ENCODE results near the gene GPC5.

GPC5 gene

GRCh38 chr13:91580749-91581148 lies 182.3 kb downstream of the GPC5 start:
- Histone ChIP-seq H3K79me2 (ENCODE audit: insufficient read depth, low read length) (no peaks in the 10 kb centered on the region), H3K9me2 (ENCODE audit: low read depth, low read length) (no peaks in the 10 kb centered on the region), H3K9me3 (ENCODE audit: low read length) (no peaks in the 10 kb centered on the region), H3K4me3 (ENCODE audit: low read depth, low read length, poor library complexity, severe bottlenecking) (no peak overlapping the region), H4K20me1 (ENCODE audit: insufficient read depth, low read length) (no peaks in the 10 kb centered on the region), H3F3A (ENCODE audit: insufficient read depth, low read length) (no peaks in the 10 kb centered on the region), H3K9ac (ENCODE audit: low read length) (no peak overlapping the region), H3K27ac (ENCODE audit: low read depth, low read length, poor library complexity, severe bottlenecking) (no peak overlapping the region), H3K4me1 (ENCODE audit: insufficient read depth, low read length, severe bottlenecking) (no peaks in the 10 kb centered on the region), H3K4me2 (ENCODE audit: low read length) (no peak overlapping the region), H3K36me3 (ENCODE audit: insufficient read depth, low read length) (no peaks in the 10 kb centered on the region), H3K27me3 (ENCODE audit: insufficient read depth, low read length) (no peaks in the 10 kb centered on the region), H2AFZ (ENCODE audit: low read length) (no peak overlapping the region)
- TF ChIP-seq EZH2 (IDR thresholded peaks at IDR 0.05; ENCODE audit: borderline replicate concordance, low read length) (no peak), CTCF (IDR thresholded peaks at IDR 0.05; ENCODE audit: low read length) (no peak)

- Histone ChIP-seq H2AFZ (ENCODE audit: low read length) (no peak overlapping the region), H3K4me3 (ENCODE audit: low read depth, low read length, poor library complexity, severe bottlenecking) (no peak overlapping the region), H3K4me1 (ENCODE audit: insufficient read depth, low read length, severe bottlenecking) (no peaks in the 10 kb centered on the region), H3K27me3 (ENCODE audit: insufficient read depth, low read length) (no peaks in the 10 kb centered on the region), H3K9me3 (ENCODE audit: low read length) (no peaks in the 10 kb centered on the region), H3F3A (ENCODE audit: insufficient read depth, low read length) (no peaks in the 10 kb centered on the region), H3K9ac (ENCODE audit: low read length) (no peak overlapping the region), H3K9me2 (ENCODE audit: low read depth, low read length) (no peaks in the 10 kb centered on the region), H3K79me2 (ENCODE audit: insufficient read depth, low read length) (no peaks in the 10 kb centered on the region), H3K27ac (ENCODE audit: low read depth, low read length, poor library complexity, severe bottlenecking) (no peak overlapping the region), H3K4me2 (ENCODE audit: low read length) (no peak overlapping the region), H3K36me3 (ENCODE audit: insufficient read depth, low read length) (no peaks in the 10 kb centered on the region), H4K20me1 (ENCODE audit: insufficient read depth, low read length) (no peaks in the 10 kb centered on the region)
- TF ChIP-seq CTCF (IDR thresholded peaks at IDR 0.05; ENCODE audit: low read length) (no peak), EZH2 (IDR thresholded peaks at IDR 0.05; ENCODE audit: borderline replicate concordance, low read length) (no peak)
These were observed 188.2 kb downstream of the GPC5 start for GRCh38 chr13:91586609-91587008.

- TF ChIP-seq CTCF (IDR thresholded peaks at IDR 0.05; ENCODE audit: low read length) (no peak), EZH2 (IDR thresholded peaks at IDR 0.05; ENCODE audit: borderline replicate concordance, low read length) (no peak)
- no peak overlapping the region for H3K4me3 ChIP-seq (ENCODE audit: low read depth, low read length, poor library complexity, severe bottlenecking)
- no peak overlapping the region for H3K9ac ChIP-seq (ENCODE audit: low read length)
- H3K9me3 ChIP-seq (ENCODE audit: low read length) = no peaks in the 10 kb centered on the region
- no peaks in the 10 kb centered on the region for H4K20me1 ChIP-seq (ENCODE audit: insufficient read depth, low read length)
- H3K27me3 ChIP-seq (ENCODE audit: insufficient read depth, low read length) = no peaks in the 10 kb centered on the region
- H3K4me2 ChIP-seq (ENCODE audit: low read length) = no peak overlapping the region
- no peaks in the 10 kb centered on the region for H3K79me2 ChIP-seq (ENCODE audit: insufficient read depth, low read length)
- H3K27ac ChIP-seq (ENCODE audit: low read depth, low read length, poor library complexity, severe bottlenecking) = no peak overlapping the region
- H3K4me1 ChIP-seq (ENCODE audit: insufficient read depth, low read length, severe bottlenecking) = no peaks in the 10 kb centered on the region
- no peaks in the 10 kb centered on the region for H3K36me3 ChIP-seq (ENCODE audit: insufficient read depth, low read length)
- H2AFZ ChIP-seq (ENCODE audit: low read length) = no peak overlapping the region
- H3F3A ChIP-seq (ENCODE audit: insufficient read depth, low read length) = no peaks in the 10 kb centered on the region
- H3K9me2 ChIP-seq (ENCODE audit: low read depth, low read length) = no peaks in the 10 kb centered on the region
These were observed 190.1 kb downstream of the GPC5 start for GRCh38 chr13:91588541-91588940.

Data from OCI-LY1 (cell line).